Measurements from ENCODE around the gene CADM4. TPM values are rescaled to one million over a fixed set of nuclear protein-coding genes. Genes with fewer than 3 reads are reported as not detected.

CADM4 gene
- polyA plus RNA-seq, 1 donor (not counting 4 experiments of a cell fraction or from before 2014, with no cell fraction given), result 4.3 TPM

DNA sequence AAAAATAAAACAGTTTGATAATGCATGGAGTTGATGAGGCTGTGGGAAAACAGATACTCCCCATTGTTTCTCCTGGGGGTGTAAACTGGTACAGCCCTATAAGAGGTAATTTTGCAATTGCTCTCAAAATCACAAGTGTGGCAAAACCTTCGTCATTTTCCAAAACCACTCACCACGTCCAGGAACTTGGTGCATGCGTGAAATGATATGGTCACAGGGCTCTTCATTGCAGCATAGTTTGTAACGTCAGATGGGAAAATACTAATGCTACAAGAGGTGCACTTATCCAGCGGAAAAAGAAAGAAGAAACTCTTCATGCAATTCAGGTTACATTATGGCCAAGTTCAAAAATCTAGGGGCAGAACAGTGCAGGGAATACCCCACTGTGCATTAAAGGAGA, 42.2 kb upstream of the CADM4 start:
- H3K27ac ChIP-seq (ENCODE audit: control insufficient read depth, insufficient read depth, low read length), result no peak overlapping the region
- H3K36me3 ChIP-seq (ENCODE audit: control insufficient read depth in 2 of 2, extremely low read depth in 1 of 2, insufficient read depth in 2 of 2, low read length in 2 of 2), result no peaks in the 10 kb centered on the region
- FAIRE-seq (no peak), DNase-seq (ENCODE audit: low read depth, low spot score) (no peak)
- no peak overlapping the region for H2AFZ ChIP-seq (ENCODE audit: control insufficient read depth, low read length)
- no peaks in the 10 kb centered on the region for H3K79me2 ChIP-seq (ENCODE audit: control insufficient read depth, insufficient read depth, low read length)
- no peaks in the 10 kb centered on the region for H3K9me3 ChIP-seq (ENCODE audit: control insufficient read depth, low read depth, low read length)
- TF ChIP-seq EZH2 (IDR thresholded peaks at IDR 0.05; ENCODE audit: low read length), result no peak
- no peak for TF ChIP-seq CTCF (optimal IDR thresholded peaks at IDR 0.05 in 1 of 3, IDR thresholded peaks at IDR 0.05 in 1 of 3, conservative IDR thresholded peaks at IDR 0.05 in 1 of 3; ENCODE audit: extremely low read depth in 1 of 3, insufficient read depth in 2 of 3, low read length in 3 of 3)
- dilution Hi-C loops (cut with MboI; ENCODE audit: extremely low pct_ligation_motif_present, low sequenced_read_pairs), result no loop called here
- no peaks in the 10 kb centered on the region for H4K20me1 ChIP-seq (ENCODE audit: control insufficient read depth, extremely low read depth, insufficient read depth, low read length)
- peaks cover 7% of the 10 kb centered on the region for H3K4me1 ChIP-seq (ENCODE audit: control insufficient read depth, extremely low read depth, insufficient read depth, low read length)
- H3K4me3 ChIP-seq (ENCODE audit: control insufficient read depth in 2 of 3, extremely low read depth in 1 of 3, insufficient read depth in 2 of 3, low read depth in 1 of 3, low read length in 3 of 3), result no peak overlapping the region
- H3K4me2 ChIP-seq (ENCODE audit: control insufficient read depth, extremely low read depth, insufficient read depth, low read depth, low read length), result no peak overlapping the region
- no peak overlapping the region for H3K9ac ChIP-seq (ENCODE audit: control insufficient read depth, extremely low read depth, insufficient read depth, low read length)
- peaks cover 3% of the 10 kb centered on the region for H3K9me1 ChIP-seq (ENCODE audit: control insufficient read depth, extremely low read depth, insufficient read depth, low read length)
- no peaks in the 10 kb centered on the region for H3K27me3 ChIP-seq (ENCODE audit: control insufficient read depth, extremely low read depth, insufficient read depth, low read length)

DNA sequence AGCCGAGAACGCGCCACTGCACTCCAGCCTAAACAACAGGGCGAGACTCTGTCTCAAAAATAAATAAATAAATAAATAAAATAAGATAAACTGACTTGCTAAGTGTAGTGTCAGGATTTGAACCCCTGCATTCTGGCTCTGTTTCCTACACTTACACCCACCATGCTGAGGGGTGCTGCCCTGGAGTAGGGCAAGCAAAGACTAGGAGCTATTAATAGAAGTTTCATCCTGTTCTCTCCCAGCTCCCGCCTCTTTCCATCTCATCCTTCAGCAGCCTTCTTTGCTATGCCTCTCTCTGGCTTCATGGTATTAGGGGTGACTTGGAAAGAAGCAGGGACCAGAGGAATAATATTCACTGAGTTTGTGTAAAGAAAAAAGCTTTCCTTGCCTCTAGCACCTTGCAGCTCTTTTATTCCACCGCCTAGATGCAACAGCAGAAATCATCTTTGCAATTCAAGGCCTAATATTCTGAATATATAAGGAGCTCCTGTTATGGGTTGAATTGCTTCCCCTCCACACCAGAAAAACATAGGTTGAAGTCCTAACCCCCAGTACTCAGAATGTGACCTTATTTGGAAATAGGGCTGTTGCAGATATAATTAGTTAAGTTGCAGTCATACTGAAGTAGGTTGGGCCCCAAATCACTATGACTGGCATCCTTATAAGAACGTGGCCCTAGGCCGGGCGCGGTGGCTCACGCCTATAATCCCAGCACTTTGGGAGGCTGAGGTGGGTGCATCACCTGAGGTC, 39.0 kb upstream of the CADM4 start:
- dilution Hi-C loops (cut with MboI; ENCODE audit: extremely low pct_ligation_motif_present, low sequenced_read_pairs), result no loop called here
- no peak for FAIRE-seq
- no peak overlapping the region for H3K9ac ChIP-seq (ENCODE audit: control insufficient read depth, extremely low read depth, insufficient read depth, low read length)

More for the DNA sequence above, 39.0 kb upstream of the CADM4 start:
- no peak for DNase-seq (ENCODE audit: low read depth, low spot score)
- H3K9me3 ChIP-seq (ENCODE audit: control insufficient read depth, low read depth, low read length), result no peaks in the 10 kb centered on the region
- no peak overlapping the region for H3K27ac ChIP-seq (ENCODE audit: control insufficient read depth, insufficient read depth, low read length)
- no peak overlapping the region for H3K4me2 ChIP-seq (ENCODE audit: control insufficient read depth, extremely low read depth, insufficient read depth, low read depth, low read length)
- H4K20me1 ChIP-seq (ENCODE audit: control insufficient read depth, extremely low read depth, insufficient read depth, low read length), result no peaks in the 10 kb centered on the region
- no peaks in the 10 kb centered on the region for H3K27me3 ChIP-seq (ENCODE audit: control insufficient read depth, extremely low read depth, insufficient read depth, low read length)
- no peaks in the 10 kb centered on the region for H3K79me2 ChIP-seq (ENCODE audit: control insufficient read depth, insufficient read depth, low read length)
- H3K9me1 ChIP-seq (ENCODE audit: control insufficient read depth, extremely low read depth, insufficient read depth, low read length), result no peaks in the 10 kb centered on the region
- H3K36me3 ChIP-seq (ENCODE audit: control insufficient read depth in 2 of 2, extremely low read depth in 1 of 2, insufficient read depth in 2 of 2, low read length in 2 of 2), result no peaks in the 10 kb centered on the region
- peaks cover 16% of the 10 kb centered on the region for H3K4me1 ChIP-seq (ENCODE audit: control insufficient read depth, extremely low read depth, insufficient read depth, low read length)
- no peak overlapping the region for H3K4me3 ChIP-seq (ENCODE audit: control insufficient read depth in 2 of 3, extremely low read depth in 1 of 3, insufficient read depth in 2 of 3, low read depth in 1 of 3, low read length in 3 of 3)
- TF ChIP-seq EZH2 (IDR thresholded peaks at IDR 0.05; ENCODE audit: low read length), result no peak
- TF ChIP-seq CTCF (optimal IDR thresholded peaks at IDR 0.05 in 1 of 3, IDR thresholded peaks at IDR 0.05 in 1 of 3, conservative IDR thresholded peaks at IDR 0.05 in 1 of 3; ENCODE audit: extremely low read depth in 1 of 3, insufficient read depth in 2 of 3, low read length in 3 of 3), result no peak
- H2AFZ ChIP-seq (ENCODE audit: control insufficient read depth, low read length), result no peak overlapping the region

Data from keratinocyte (primary cell).